Vagina (tissue), 2 donors: ENCODE data around the gene KLHL25. TPM values are rescaled to one million over a fixed set of nuclear protein-coding genes. Genes with fewer than 3 reads are reported as not detected.

Experiments
- DNase-seq, 2 donors: peaks; one replicate each; pipeline ENCODE4 v3.0.0-alpha.2; 2017; ENCODE audit errors: extremely low spot score in 2 of 2
- H3K27ac ChIP-seq: fragments of 200-600 bp; sonication (generic); one replicate; pipeline ENCODE4 v1.5.1; 2019
- H3K27me3 ChIP-seq: fragments of 200-600 bp; sonication (generic); one replicate; pipeline ENCODE4 v1.5.1; 2019
- H3K36me3 ChIP-seq, 2 donors: fragments of 200-600 bp; sonication (generic); one replicate each; pipeline ENCODE4 v1.5.1; 2017 to 2019
- H3K4me1 ChIP-seq: fragments of 200-600 bp; sonication (generic); one replicate; pipeline ENCODE4 v1.5.1; 2019
- H3K4me3 ChIP-seq, 2 donors: fragments of 200-600 bp; sonication (generic); 1 replicate in 1 of 2; 2 replicates in 1 of 2; pipeline ENCODE4 v1.5.1; 2016 to 2019
- H3K9me3 ChIP-seq: fragments of 200-600 bp; sonication (generic); one replicate; pipeline ENCODE4 v1.5.1; 2019
- CTCF ChIP-seq, 3 experiments: fragments of 450-650 bp in 2 of 3; fragments of 200-600 bp in 1 of 3; sonication (generic) in 1 of 3; IDR thresholded peaks; one replicate each; pipeline ENCODE4 v1.5.1; 2017 to 2019; ENCODE audit warnings: antibody characterized with exemption in 3 of 3, mild to moderate bottlenecking in 2 of 3, moderate library complexity in 2 of 3
- POLR2A ChIP-seq, 2 donors: fragments of 450-650 bp; IDR thresholded peaks; one replicate each; pipeline ENCODE4 v1.6.1; 2017; ENCODE audit warnings: antibody characterized with exemption in 2 of 2, mild to moderate bottlenecking in 2 of 2, moderate library complexity in 2 of 2
- POLR2AphosphoS5 ChIP-seq, 2 donors: sonication (generic); formaldehyde crosslinking; IDR thresholded peaks; one replicate each; pipeline ENCODE4 v1.9.0; 2017; ENCODE audit warnings: antibody characterized with exemption in 2 of 2, mild to moderate bottlenecking in 2 of 2, low read depth in 1 of 2; ENCODE audit not compliant: insufficient read depth in 1 of 2
- intact Hi-C: fragments of 100-400 bp; cut with DNase I; formaldehyde crosslinking; loops from one replicate; pipeline ENCODE4 v1.15.1; 2023
- total RNA-seq: library from RNA; depleted of rRNA; stranded (reverse); fragments of >200 nt; gene quantifications from one replicate; pipeline ENCODE4 v1.2.3, GENCODE V29; 2016

Gene KLHL25
- total RNA-seq, 1 donor from 2014 or later = 9.6 TPM

- intact Hi-C loops = no loop called here
- Histone ChIP-seq H3K27ac (no peak overlapping the region), H3K9me3 (no peaks in the 10 kb centered on the region), H3K4me3 (no peak overlapping the region), H3K27me3 (no peaks in the 10 kb centered on the region), H3K36me3 (peaks cover 0 to 7% of the 10 kb centered on the region in 2 donors), H3K4me1 (peaks cover 4% of the 10 kb centered on the region)
- TF ChIP-seq CTCF (IDR thresholded peaks at IDR 0.05) = no peak
- TF ChIP-seq POLR2A (IDR thresholded peaks at IDR 0.05) = no peak
- no peak for TF ChIP-seq POLR2AphosphoS5 (IDR thresholded peaks at IDR 0.05; ENCODE audit: insufficient read depth in 1 of 2, low read depth in 1 of 2)
- DNase-seq = no peak
These were observed 35.3 kb downstream of the KLHL25 start for GRCh38 chr15:85759376-85759775.

- intact Hi-C loops = no loop called here
- Histone ChIP-seq H3K9me3 (no peaks in the 10 kb centered on the region), H3K4me3 (no peak overlapping the region), H3K27ac (no peak overlapping the region), H3K27me3 (no peaks in the 10 kb centered on the region), H3K36me3 (peaks cover 0 to 7% of the 10 kb centered on the region in 2 donors), H3K4me1 (no peaks in the 10 kb centered on the region)
- no peak for DNase-seq
- no peak for TF ChIP-seq POLR2AphosphoS5 (IDR thresholded peaks at IDR 0.05; ENCODE audit: insufficient read depth in 1 of 2, low read depth in 1 of 2)
- no peak for TF ChIP-seq POLR2A (IDR thresholded peaks at IDR 0.05)
- TF ChIP-seq CTCF (IDR thresholded peaks at IDR 0.05) = no peak
These were observed 36.1 kb downstream of the KLHL25 start for GRCh38 chr15:85758655-85758978.

- Histone ChIP-seq H3K27ac (no peak overlapping the region), H3K27me3 (no peaks in the 10 kb centered on the region), H3K4me3 (no peak overlapping the region), H3K4me1 (no peaks in the 10 kb centered on the region), H3K9me3 (no peaks in the 10 kb centered on the region), H3K36me3 (peaks cover 0 to 7% of the 10 kb centered on the region in 2 donors)
- intact Hi-C loops = no loop called here
- no peak for TF ChIP-seq CTCF (IDR thresholded peaks at IDR 0.05)
- TF ChIP-seq POLR2AphosphoS5 (IDR thresholded peaks at IDR 0.05; ENCODE audit: insufficient read depth in 1 of 2, low read depth in 1 of 2) = no peak
- TF ChIP-seq POLR2A (IDR thresholded peaks at IDR 0.05) = no peak
- DNase-seq = no peak
These were observed 36.6 kb downstream of the KLHL25 start for GRCh38 chr15:85757939-85758654.

GRCh38 chr15:85757073-85757938, 37.4 kb downstream of the KLHL25 start:
- no peak for DNase-seq
- Histone ChIP-seq H3K27ac (no peak overlapping the region), H3K9me3 (no peaks in the 10 kb centered on the region), H3K36me3 (peaks cover 0 to 7% of the 10 kb centered on the region in 2 donors), H3K4me3 (no peak overlapping the region), H3K4me1 (no peaks in the 10 kb centered on the region), H3K27me3 (no peaks in the 10 kb centered on the region)
- intact Hi-C loops = no loop called here
- TF ChIP-seq POLR2A (IDR thresholded peaks at IDR 0.05) (no peak), POLR2AphosphoS5 (IDR thresholded peaks at IDR 0.05; ENCODE audit: insufficient read depth in 1 of 2, low read depth in 1 of 2) (no peak), CTCF (IDR thresholded peaks at IDR 0.05) (no peak)
